H9 (cell line): ENCODE measurements around the gene HHAT. TPM values are rescaled to one million over a fixed set of nuclear protein-coding genes. Genes with fewer than 3 reads are reported as not detected.

Source experiments
- DNase-seq: peaks from one replicate; pipeline ENCODE4 v3.0.0-alpha.2; 2017
- H2AFZ ChIP-seq: one replicate; pipeline ENCODE4 v1.6.1; 2013; ENCODE audit warnings: mild to moderate bottlenecking, low read length, control low read depth, moderate library complexity
- H2AK5ac ChIP-seq: 2 replicates; pipeline ENCODE4 v1.6.1; 2013; ENCODE audit warnings: low read length, control low read depth, mixed read lengths; ENCODE audit not compliant: insufficient read length
- H2BK120ac ChIP-seq: one replicate; pipeline ENCODE4 v1.6.1; 2013; ENCODE audit warnings: low read depth, mild to moderate bottlenecking, low read length, control low read depth, inconsistent platforms; ENCODE audit not compliant: poor library complexity, severe bottlenecking
- H2BK12ac ChIP-seq: 2 replicates; pipeline ENCODE4 v1.6.1; 2013; ENCODE audit warnings: low read length, control low read depth, mixed read lengths, low read depth; ENCODE audit not compliant: insufficient read length
- H2BK15ac ChIP-seq: 2 replicates; pipeline ENCODE4 v1.6.1; 2013; ENCODE audit warnings: low read depth, low read length, control low read depth
- H2BK20ac ChIP-seq: one replicate; pipeline ENCODE4 v1.6.1; 2013; ENCODE audit warnings: low read depth, mild to moderate bottlenecking, low read length, control low read depth, inconsistent platforms; ENCODE audit not compliant: poor library complexity, severe bottlenecking
- H2BK5ac ChIP-seq: 2 replicates; pipeline ENCODE4 v1.6.1; 2013; ENCODE audit warnings: low read length, control low read depth, mixed read lengths; ENCODE audit not compliant: insufficient read length
- H3K14ac ChIP-seq: 2 replicates; pipeline ENCODE4 v1.6.1; 2013; ENCODE audit warnings: low read length, control low read depth; ENCODE audit not compliant: insufficient read depth
- H3K18ac ChIP-seq: 2 replicates; pipeline ENCODE4 v1.6.1; 2013; ENCODE audit warnings: low read depth, mild to moderate bottlenecking, mixed read lengths, low read length, control low read depth; ENCODE audit not compliant: insufficient read length
- H3K23ac ChIP-seq: 2 replicates; pipeline ENCODE4 v1.6.1; 2013; ENCODE audit warnings: low read length, control low read depth, mixed read lengths, low read depth; ENCODE audit not compliant: insufficient read length
- H3K23me2 ChIP-seq: 2 replicates; pipeline ENCODE4 v1.6.1; 2013; ENCODE audit warnings: low read depth, mild to moderate bottlenecking, mixed read lengths, low read length, control low read depth; ENCODE audit not compliant: insufficient read length, poor library complexity, severe bottlenecking
- H3K27ac ChIP-seq: 2 replicates; pipeline ENCODE4 v1.5.1; 2013; ENCODE audit warnings: low read length, control low read depth, mixed read lengths, low read depth; ENCODE audit not compliant: insufficient read length
- H3K27me3 ChIP-seq: 2 replicates; pipeline ENCODE4 v1.6.1; 2013; ENCODE audit warnings: low read length, control low read depth, inconsistent platforms; ENCODE audit not compliant: insufficient read depth
- H3K4ac ChIP-seq: 2 replicates; pipeline ENCODE4 v1.6.1; 2013; ENCODE audit warnings: low read depth, mild to moderate bottlenecking, control low read depth, inconsistent platforms, low read length, moderate library complexity
- H3K4me1 ChIP-seq: 2 replicates; pipeline ENCODE4 v1.6.1; 2013; ENCODE audit warnings: low read length, control low read depth, inconsistent platforms; ENCODE audit not compliant: insufficient read depth
- H3K4me2 ChIP-seq: 2 replicates; pipeline ENCODE4 v1.6.1; 2013; ENCODE audit warnings: low read length, control low read depth, mixed read lengths; ENCODE audit not compliant: insufficient read length, insufficient read depth
- H3K56ac ChIP-seq: 2 replicates; pipeline ENCODE4 v1.6.1; 2013; ENCODE audit warnings: low read depth, mild to moderate bottlenecking, mixed read lengths, low read length, control low read depth; ENCODE audit not compliant: insufficient read length
- H3K79me1 ChIP-seq: 2 replicates; pipeline ENCODE4 v1.6.1; 2013; ENCODE audit warnings: low read depth, mild to moderate bottlenecking, moderate library complexity, low read length, control low read depth, inconsistent platforms; ENCODE audit not compliant: insufficient read depth, poor library complexity, severe bottlenecking
- H3K79me2 ChIP-seq: 2 replicates; pipeline ENCODE4 v1.6.1; 2013; ENCODE audit warnings: low read length, control low read depth, inconsistent platforms; ENCODE audit not compliant: insufficient read depth
- H3K9ac ChIP-seq: 2 replicates; pipeline ENCODE4 v1.6.1; 2013; ENCODE audit warnings: low read length, control low read depth, mixed read lengths; ENCODE audit not compliant: insufficient read length; ENCODE audit errors: extremely low read depth
- H3K9me3 ChIP-seq: one replicate; pipeline ENCODE4 v1.6.1; 2013; ENCODE audit warnings: low read depth, low read length, inconsistent platforms; ENCODE audit not compliant: control insufficient read depth
- H3T11ph ChIP-seq: one replicate; pipeline ENCODE4 v1.6.1; 2013; ENCODE audit warnings: mild to moderate bottlenecking, low read length, control low read depth, inconsistent platforms
- H4K20me1 ChIP-seq: one replicate; pipeline ENCODE4 v1.6.1; 2013; ENCODE audit not compliant: control insufficient read depth, insufficient read length, insufficient read depth
- H4K5ac ChIP-seq: 2 replicates; pipeline ENCODE4 v1.6.1; 2013; ENCODE audit warnings: low read depth, mild to moderate bottlenecking, mixed read lengths, low read length, control low read depth; ENCODE audit not compliant: insufficient read length
- H4K8ac ChIP-seq: replicated peaks from 2 replicates; pipeline ENCODE4 v1.6.1; 2013; ENCODE audit warnings: low read length, control low read depth, mixed read lengths, low read depth; ENCODE audit not compliant: insufficient read length
- H4K91ac ChIP-seq: 2 replicates; pipeline ENCODE4 v1.6.1; 2013; ENCODE audit warnings: low read depth, mild to moderate bottlenecking, moderate library complexity, mixed read lengths, low read length, control low read depth; ENCODE audit not compliant: insufficient read length
- H3K27ac Mint-ChIP-seq, 3 experiments: 2 replicates in 2 of 3; 3 replicates in 1 of 3; pipeline ENCODE4 v1.8.0; 2020 to 2021; ENCODE audit warnings: mixed read lengths in 3 of 3, mild to moderate bottlenecking in 1 of 3, moderate library complexity in 1 of 3
- H3K27me3 Mint-ChIP-seq: 2 replicates; pipeline ENCODE4 v1.8.0; 2021; ENCODE audit warnings: low read depth, mild to moderate bottlenecking, moderate library complexity, mixed read lengths
- H3K36me3 Mint-ChIP-seq, 3 experiments: 2 replicates in 2 of 3; 3 replicates in 1 of 3; pipeline ENCODE4 v1.8.0; 2020 to 2021; ENCODE audit warnings: low read depth in 3 of 3, mixed read lengths in 3 of 3; ENCODE audit not compliant: insufficient read depth in 1 of 3
- H3K4me1 Mint-ChIP-seq, 2 experiments: 2 replicates each; pipeline ENCODE4 v1.8.0; 2020; ENCODE audit warnings: mixed read lengths in 2 of 2
- H3K4me3 Mint-ChIP-seq, 2 experiments: 2 replicates in 1 of 2; 3 replicates in 1 of 2; pipeline ENCODE4 v1.8.0; 2020 to 2021; ENCODE audit warnings: mild to moderate bottlenecking in 2 of 2, mixed read lengths in 2 of 2, moderate library complexity in 1 of 2
- H3K9me3 Mint-ChIP-seq, 2 experiments: 2 replicates in 1 of 2; 3 replicates in 1 of 2; pipeline ENCODE4 v1.8.0; 2020; ENCODE audit warnings: mild to moderate bottlenecking in 2 of 2, mixed read lengths in 2 of 2, moderate library complexity in 1 of 2
- CTCF ChIP-seq: fragments of 200-600 bp; sonication (generic); conservative IDR thresholded peaks from 3 replicates; pipeline ENCODE4 v1.8.0; 2021; ENCODE audit warnings: antibody characterized with exemption, mild to moderate bottlenecking
- WGBS: extraction: QIAGEN DNeasy Blood & Tissue Kit; methylation state at CpG from one replicate; pipeline ENCODE4 v1.1.7; 2013; ENCODE audit warnings: missing lambda C conversion rate, low lambda C conversion rate, mixed read lengths; ENCODE audit not compliant: insufficient read length; ENCODE audit errors: extremely low coverage; 5-methylcytosine and 5-hydroxymethylcytosine counted together
- total RNA-seq: library from RNA; stranded (reverse); gene quantifications from 2 replicates; pipeline ENCODE4 v1.2.1, GENCODE V29; 2021

Gene HHAT
- total RNA-seq, 1 experiment from 2014 or later: 0.48 TPM

GRCh38 chr1:210586771-210587170 lies 258.1 kb downstream of the HHAT start:
- H3K27ac ChIP-seq: no peak overlapping the region
- Mint-ChIP-seq H3K27me3 (no peaks in the 10 kb centered on the region; the same call in 1 of the 2 replicates), H3K4me3 (no peak overlapping the region), H3K9me3 (peaks cover 6 to 20% of the 10 kb centered on the region in 2 experiments), H3K27ac (no peak overlapping the region), H3K36me3 (peaks cover 0 to 13% (median 0%) of the 10 kb centered on the region in 3 experiments; a peak in 2 of 7 replicates), H3K4me1 (peaks cover 5% of the 10 kb centered on the region in 2 experiments; a peak in 3 of 4 replicates)
- no peaks in the 10 kb centered on the region for H3K79me1 ChIP-seq
- no peak overlapping the region for H2BK12ac ChIP-seq
- H4K8ac ChIP-seq: no peak overlapping the region
- H4K5ac ChIP-seq: no peak overlapping the region
- no peak overlapping the region for H2BK20ac ChIP-seq
- no peaks in the 10 kb centered on the region for H3K9me3 ChIP-seq
- H3K27me3 ChIP-seq: no peaks in the 10 kb centered on the region
- no peak overlapping the region for H2BK15ac ChIP-seq
- H2AFZ ChIP-seq: no peak overlapping the region
- H3K79me2 ChIP-seq: no peaks in the 10 kb centered on the region
- H2BK5ac ChIP-seq: no peak overlapping the region
- no peak overlapping the region for H3K23ac ChIP-seq
- no peak for DNase-seq
- H3K56ac ChIP-seq: no peak overlapping the region
- no peak overlapping the region for H3K4me2 ChIP-seq
- no peak overlapping the region for H2BK120ac ChIP-seq
- H2AK5ac ChIP-seq: no peak overlapping the region
- no peaks in the 10 kb centered on the region for H4K20me1 ChIP-seq
- H4K91ac ChIP-seq: no peak overlapping the region
- H3K18ac ChIP-seq: no peak overlapping the region
- no peak overlapping the region for H3K14ac ChIP-seq
- H3K4me1 ChIP-seq: no peaks in the 10 kb centered on the region
- TF ChIP-seq CTCF: no peak
- no peaks in the 10 kb centered on the region for H3K23me2 ChIP-seq
- no peak overlapping the region for H3T11ph ChIP-seq
- no peak overlapping the region for H3K4ac ChIP-seq
- no peak overlapping the region for H3K9ac ChIP-seq
- no CpG with 5 or more reads among the region's 4 CpGs for WGBS
